HCT116 (cell line): Measurements from ENCODE around the gene SLC23A1. TPM values are rescaled to one million over a fixed set of nuclear protein-coding genes. Genes with fewer than 3 reads are reported as not detected.

Experiments used
- ATAC-seq: fragments of 200-7000 bp; cut with Tn5 transposase; 2 replicates; pipeline ENCODE4 v1.9.1; 2020; ENCODE audit warnings: mild to moderate bottlenecking, moderate library complexity
- BruUV-seq: library from RNA; stranded (reverse); fragments of 400-500 nt; replicated peaks from 2 replicates; lab custom pipeline; 2021; lab: Mats Ljungman, UMichigan
- CTCF ChIA-PET: fragments of 300-600 bp; sonication (Branson Sonifier 250); formaldehyde crosslinking; loops from one replicate; lab custom pipeline; 2021; ENCODE audit warnings: antibody characterized with exemption; lab: Charles Lee
- POLR2A ChIA-PET: fragments of 300-600, 350-600 bp; sonication (Branson Sonifier 250); formaldehyde crosslinking; loops from one replicate; lab custom pipeline; 2021; ENCODE audit warnings: antibody characterized with exemption; lab: Charles Lee
- RAD21 ChIA-PET, 2 experiments: fragments of 300-600 bp; sonication (Branson Sonifier 250); formaldehyde crosslinking; loops; one replicate each; lab custom pipeline; 2023; ENCODE audit warnings: low total read pairs in 2 of 2; ENCODE audit not compliant: uncharacterized antibody in 2 of 2, unreplicated experiment in 2 of 2, low non-redundant PET in 1 of 2; lab: Charles Lee
- DNase-seq: peaks from one replicate; pipeline ENCODE4 v3.0.0-alpha.2; 2010; ENCODE audit warnings: low read depth, low spot score
- H2AFZ ChIP-seq: fragments of 200-600 bp; shearing (Covaris generic), sonication (generic); 2 replicates; pipeline ENCODE4 v1.6.1; 2017; ENCODE audit warnings: low read depth, mixed run types, mixed read lengths, antibody characterized with exemption, low read length; ENCODE audit not compliant: poor library complexity, severe bottlenecking
- H3K27ac ChIP-seq: 2 replicates; pipeline ENCODE4 v1.5.1; 2012; ENCODE audit warnings: low read depth, low read length
- H3K27me3 ChIP-seq: fragments of 200-600 bp; sonication (generic); 2 replicates; pipeline ENCODE4 v1.6.1; 2016; ENCODE audit warnings: mixed run types, low read length, mixed read lengths; ENCODE audit not compliant: insufficient read depth
- H3K36me3 ChIP-seq, 2 experiments: fragments of 200-500 bp in 1 of 2; fragments of 200-600 bp in 1 of 2; sonication (Bioruptor generic) in 1 of 2; sonication (generic) in 1 of 2; 2 replicates each; pipeline versions ENCODE4 v1.5.1 to v1.6.1; 2014 to 2016; ENCODE audit warnings: low read length in 2 of 2, inconsistent platforms in 1 of 2, mixed read lengths in 1 of 2, mixed run types in 1 of 2; ENCODE audit not compliant: insufficient read depth in 2 of 2, control insufficient read depth in 1 of 2
- H3K4me1 ChIP-seq, 2 experiments: fragments of 200-600 bp in 1 of 2; sonication (generic) in 1 of 2; 2 replicates each; pipeline versions ENCODE4 v1.5.1 to v1.6.1; 2012 to 2017; ENCODE audit warnings: low read length in 2 of 2, inconsistent platforms in 1 of 2, mild to moderate bottlenecking in 1 of 2, mixed read lengths in 1 of 2, mixed run types in 1 of 2, moderate library complexity in 1 of 2; ENCODE audit not compliant: insufficient read depth in 2 of 2, control insufficient read depth in 1 of 2
- H3K4me2 ChIP-seq: fragments of 200-600 bp; sonication (generic); 2 replicates; pipeline ENCODE4 v1.6.1; 2017; ENCODE audit warnings: mixed run types, low read length, mixed read lengths
- H3K4me3 ChIP-seq, 2 experiments: fragments of 200-600 bp in 1 of 2; sonication (generic) in 1 of 2; replicated peaks in 1 of 2; 2 replicates each; pipeline ENCODE4 v1.5.1; 2011 to 2016; ENCODE audit warnings: low read length in 2 of 2, control low read depth in 1 of 2, low read depth in 1 of 2, mild to moderate bottlenecking in 1 of 2, mixed read lengths in 1 of 2, mixed run types in 1 of 2
- H3K79me2 ChIP-seq: fragments of 200-600 bp; sonication (generic); 2 replicates; pipeline ENCODE4 v1.6.1; 2017; ENCODE audit warnings: mild to moderate bottlenecking, mixed run types, low read length, moderate library complexity, mixed read lengths; ENCODE audit not compliant: insufficient read depth
- H3K9ac ChIP-seq: fragments of 200-600 bp; sonication (generic); 2 replicates; pipeline ENCODE4 v1.6.1; 2016; ENCODE audit warnings: low read length, mixed read lengths
- H3K9me2 ChIP-seq: fragments of 200-600 bp; sonication (generic), shearing (Covaris generic); 2 replicates; pipeline ENCODE4 v1.6.1; 2017; ENCODE audit warnings: mixed run types, mild to moderate bottlenecking, moderate library complexity; ENCODE audit not compliant: insufficient read depth
- H3K9me3 ChIP-seq, 2 experiments: fragments of 200-500 bp in 1 of 2; fragments of 200-600 bp in 1 of 2; sonication (Bioruptor generic) in 1 of 2; sonication (generic) in 1 of 2; 2 replicates each; pipeline ENCODE4 v1.6.1; 2014 to 2017; ENCODE audit warnings: low read length in 2 of 2, mixed read lengths in 2 of 2, inconsistent platforms in 1 of 2, low read depth in 1 of 2, mild to moderate bottlenecking in 1 of 2, mixed run types in 1 of 2, moderate library complexity in 1 of 2; ENCODE audit not compliant: control insufficient read depth in 1 of 2, insufficient read depth in 1 of 2
- H4K20me1 ChIP-seq: fragments of 200-600 bp; sonication (generic), shearing (Covaris generic); 2 replicates; pipeline ENCODE4 v1.6.1; 2017; ENCODE audit warnings: mixed run types, mild to moderate bottlenecking, moderate library complexity; ENCODE audit not compliant: insufficient read depth
- CBX3 ChIP-seq: IDR thresholded peaks from 2 replicates; pipeline ENCODE4 v1.6.1; 2012; ENCODE audit warnings: low read depth
- CTCF ChIP-seq, 3 experiments: fragments of 200-600 bp in 1 of 3; sonication (generic) in 1 of 3; IDR thresholded peaks in 2 of 3; conservative IDR thresholded peaks in 1 of 3; 2 replicates each; pipeline ENCODE4 v1.5.1; 2012 to 2017; ENCODE audit warnings: low read depth in 2 of 3, low read length in 2 of 3, antibody characterized with exemption in 1 of 3, borderline replicate concordance in 1 of 3, control low read depth in 1 of 3, mild to moderate bottlenecking in 1 of 3, mixed read lengths in 1 of 3, mixed run types in 1 of 3, moderate library complexity in 1 of 3; ENCODE audit not compliant: insufficient read depth in 1 of 3
- EGR1 ChIP-seq: IDR thresholded peaks from 2 replicates; pipeline ENCODE4 v1.6.1; 2012; ENCODE audit warnings: low read depth
- FOSL1 ChIP-seq: IDR thresholded peaks from 2 replicates; pipeline ENCODE4 v1.6.1; 2012; ENCODE audit warnings: low read depth
- MAX ChIP-seq: IDR thresholded peaks from 2 replicates; pipeline ENCODE4 v1.6.1; 2012
- RAD21 ChIP-seq: IDR thresholded peaks from 2 replicates; pipeline ENCODE4 v1.6.1; 2012; ENCODE audit warnings: low read depth, mild to moderate bottlenecking
- SIN3A ChIP-seq: IDR thresholded peaks from 2 replicates; pipeline ENCODE4 v1.6.1; 2012; ENCODE audit warnings: low read depth
- SP1 ChIP-seq: IDR thresholded peaks from 2 replicates; pipeline ENCODE4 v1.6.1; 2012; ENCODE audit warnings: low read depth
- TCF7L2 ChIP-seq: IDR thresholded peaks from 2 replicates; pipeline ENCODE4 v1.7.0; 2011; ENCODE audit warnings: borderline replicate concordance, inconsistent platforms; ENCODE audit not compliant: insufficient read depth, insufficient read length; ENCODE audit errors: extremely low read depth
- ZBTB33 ChIP-seq: IDR thresholded peaks from 2 replicates; pipeline ENCODE4 v1.6.1; 2011; ENCODE audit warnings: mild to moderate bottlenecking, low read length, moderate library complexity; ENCODE audit not compliant: insufficient replicate concordance; ENCODE audit errors: extremely low read depth
- ZFX ChIP-seq: fragments of 450-650 bp; IDR thresholded peaks from 2 replicates; pipeline ENCODE4 v1.6.1; 2017
- ZNF274 ChIP-seq: fragments of 200-500 bp; sonication (Bioruptor generic); IDR thresholded peaks from 2 replicates; pipeline ENCODE4 v1.6.1; 2014; ENCODE audit warnings: mild to moderate bottlenecking, low read depth, low read length, inconsistent platforms
- intact Hi-C: fragments of 100-400 bp; cut with micrococcal nuclease; formaldehyde crosslinking; loops from 2 replicates; pipeline ENCODE4 v1.10.0; 2022
- total RNA-seq: library from RNA; stranded (reverse); gene quantifications from one replicate; pipeline ENCODE4 v1.2.1, GENCODE V29; 2021; ENCODE audit not compliant: unreplicated experiment

SLC23A1 gene
- total RNA-seq, 1 experiment from 2014 or later: not detected

- no peak for ATAC-seq
- H3K4me3 ChIP-seq: no peak overlapping the region
- H3K27ac ChIP-seq: no peak overlapping the region
- no peaks in the 10 kb centered on the region for H4K20me1 ChIP-seq
- H3K9me3 ChIP-seq: no peaks in the 10 kb centered on the region
- H3K9me2 ChIP-seq: no peaks in the 10 kb centered on the region
- no peak overlapping the region for H2AFZ ChIP-seq
- H3K4me2 ChIP-seq: no peak overlapping the region
- TF ChIP-seq TCF7L2 (no peak), ZFX (no peak), FOSL1 (no peak), SIN3A (no peak), ZNF274 (no peak), CBX3 (no peak), CTCF (IDR thresholded peaks at IDR 0.05 in 2 of 3, conservative IDR thresholded peaks at IDR 0.05 in 1 of 3; ENCODE audit: borderline replicate concordance in 1 of 3, insufficient read depth in 1 of 3, low read depth in 2 of 3, low read length in 2 of 3) (no peak), RAD21 (no peak), MAX (no peak), EGR1 (no peak), ZBTB33 (no peak), SP1 (no peak)
- no peaks in the 10 kb centered on the region for H3K27me3 ChIP-seq
- H3K79me2 ChIP-seq: no peaks in the 10 kb centered on the region
- BruUV-seq: no TSS peak
- ChIA-PET RAD21 (no interaction called here), CTCF (no interaction called here), POLR2A (no interaction called here)
- H3K9ac ChIP-seq: no peak overlapping the region
- no peaks in the 10 kb centered on the region for H3K36me3 ChIP-seq
- intact Hi-C loops: no loop called here
- no peak for DNase-seq
- peaks cover 3 to 18% of the 10 kb centered on the region in 2 experiments; a peak in 3 of 4 replicates for H3K4me1 ChIP-seq
These were observed 31.6 kb upstream of the SLC23A1 start for GRCh38 chr5:139414581-139415130.
